HepG2 (cell line): ENCODE results near the gene HCRT. TPM values are rescaled to one million over a fixed set of nuclear protein-coding genes. Genes with fewer than 3 reads are reported as not detected.
A peak's percentile ranks its signal among the peaks of the same experiment; 100 is the strongest.

Source experiments
- DDIT3 ChIP-seq: sonication (generic); formaldehyde crosslinking; IDR thresholded peaks from 2 replicates; pipeline ENCODE4 v1.4.0; 2020; ENCODE audit warnings: mild to moderate bottlenecking, missing genetic modification reagents
- EP300 ChIP-seq, 3 experiments: sonication (generic) in 1 of 3; formaldehyde crosslinking in 1 of 3; IDR thresholded peaks; 2 replicates each; pipeline versions ENCODE4 v1.5.1 to v1.6.1; 2011 to 2020; ENCODE audit warnings: low read depth in 2 of 3, low read length in 2 of 3, borderline replicate concordance in 1 of 3, improper control_type of control experiment in 1 of 3, mild to moderate bottlenecking in 1 of 3, missing genetic modification reagents in 1 of 3, moderate library complexity in 1 of 3
- HOXA5 ChIP-seq: sonication (generic); formaldehyde crosslinking; IDR thresholded peaks from 2 replicates; pipeline ENCODE4 v1.4.0; 2020; ENCODE audit warnings: missing genetic modification reagents
- MAF1 ChIP-seq: sonication (generic); formaldehyde crosslinking; IDR thresholded peaks from 2 replicates; pipeline ENCODE4 v1.5.0; 2020; ENCODE audit warnings: missing genetic modification reagents, borderline replicate concordance
- MED13 ChIP-seq: sonication (generic); formaldehyde crosslinking; IDR thresholded peaks from 2 replicates; pipeline ENCODE4 v1.5.0; 2020; ENCODE audit warnings: missing genetic modification reagents
- RAD21 ChIP-seq: fragments of 450-650 bp; formaldehyde crosslinking; IDR thresholded peaks from 2 replicates; pipeline ENCODE4 v1.5.0; 2020; ENCODE audit warnings: mild to moderate bottlenecking
- SMC3 ChIP-seq: IDR thresholded peaks from 2 replicates; pipeline ENCODE4 v1.6.1; 2011; ENCODE audit warnings: low read length, improper control_type of control experiment
- SRSF4 ChIP-seq: fragments of 200-400 bp; formaldehyde crosslinking; IDR thresholded peaks from one replicate; pipeline ENCODE4 v1.6.1; 2018; ENCODE audit warnings: mild to moderate bottlenecking, low read depth, low read length, moderate library complexity; ENCODE audit not compliant: poor library complexity, severe bottlenecking
- TBX3 ChIP-seq: fragments of 450-650 bp; IDR thresholded peaks from 2 replicates; pipeline ENCODE4 v1.6.1; 2017; ENCODE audit warnings: antibody characterized with exemption, mild to moderate bottlenecking, inconsistent platforms, borderline replicate concordance
- THAP9 ChIP-seq: sonication (generic); formaldehyde crosslinking; IDR thresholded peaks from 2 replicates; pipeline ENCODE4; 2020; ENCODE audit warnings: missing genetic modification reagents, mild to moderate bottlenecking, borderline replicate concordance
- TMF1 ChIP-seq: sonication (generic); formaldehyde crosslinking; IDR thresholded peaks from 2 replicates; pipeline ENCODE4 v1.8.1; 2022; ENCODE audit warnings: low read depth, missing genetic modification reagents
- USF2 ChIP-seq, 2 experiments: sonication (generic) in 1 of 2; formaldehyde crosslinking in 1 of 2; IDR thresholded peaks; 2 replicates each; pipeline versions ENCODE4 v1.5.1 to v1.6.1; 2011 to 2020; ENCODE audit warnings: borderline replicate concordance in 1 of 2, low read depth in 1 of 2, low read length in 1 of 2, mild to moderate bottlenecking in 1 of 2, missing genetic modification reagents in 1 of 2, moderate library complexity in 1 of 2
- ZBTB25 ChIP-seq: IDR thresholded peaks from 2 replicates; pipeline ENCODE4 v1.6.1; 2018; ENCODE audit warnings: missing genetic modification reagents
- ZNF274 ChIP-seq: sonication (generic); formaldehyde crosslinking; IDR thresholded peaks from 2 replicates; pipeline ENCODE4 v1.5.1; 2020; ENCODE audit warnings: mild to moderate bottlenecking, missing genetic modification reagents
- ZNF709 ChIP-seq: sonication (generic); formaldehyde crosslinking; IDR thresholded peaks from 2 replicates; pipeline ENCODE4 v1.5.0; 2020; ENCODE audit warnings: mild to moderate bottlenecking, missing genetic modification reagents
- ZNF841 ChIP-seq: sonication (generic); formaldehyde crosslinking; IDR thresholded peaks from 2 replicates; pipeline ENCODE4 v1.8.1; 2023; ENCODE audit warnings: missing genetic modification reagents, borderline replicate concordance
- polyA plus RNA-seq, 8 experiments: library from polyadenylated mRNA; depleted of rRNA in 3 of 8; stranded (reverse) in 7 of 8; unstranded in 1 of 8; fragments of >200 nt; fragmentation: Illumina TruSeq in 4 of 8; extraction: Trizol in 4 of 8; gene quantifications; 2 replicates each; pipeline versions ENCODE4 v1.2.1 to v1.2.3, GENCODE V29; 2011 to 2016; ENCODE audit warnings: low read depth in 4 of 8, missing spikeins in 1 of 8, mixed read lengths in 1 of 8; ENCODE audit not compliant: insufficient read depth in 1 of 8
- total RNA-seq, 5 experiments: library from RNA; depleted of rRNA; stranded (reverse); fragments of >200 nt; fragmentation: Illumina TruSeq; extraction: Trizol; gene quantifications; 2 replicates each; pipeline ENCODE4 v1.2.3, GENCODE V29; 2016; ENCODE audit warnings: low read depth in 1 of 5

The HCRT gene
- total and polyA plus RNA-seq, 2 of the 13 experiments (the other 11 are each of a cell fraction or from before 2014, with no cell fraction given), result not detected

- TF ChIP-seq DDIT3 (CRISPR knock-in tag) (no peak), SRSF4 (no peak), MED13 (CRISPR knock-in tag) (no peak), TBX3 (no peak), ZNF709 (CRISPR knock-in tag) (peak; percentile 63; the same call in 1 of the 2 replicates), ZNF841 (no peak), RAD21 (no peak), THAP9 (CRISPR knock-in tag) (no peak), HOXA5 (CRISPR knock-in tag) (no peak), TMF1 (CRISPR knock-in tag) (no peak), USF2 (IDR thresholded peaks at IDR 0.05; ENCODE audit: low read depth, low read length) (no peak), USF2 (CRISPR knock-in tag; IDR thresholded peaks at IDR 0.05; ENCODE audit: borderline replicate concordance) (no peak), EP300 (IDR thresholded peaks at IDR 0.05; ENCODE audit: low read depth in 2 of 2, low read length in 2 of 2) (peak in 1 of 2 experiments; percentile 27; a peak in 1 of 4 replicates), EP300 (CRISPR knock-in tag; IDR thresholded peaks at IDR 0.05; ENCODE audit: borderline replicate concordance) (no peak), ZNF274 (CRISPR knock-in tag) (no peak), SMC3 (no peak; the same call in 1 of the 2 replicates), MAF1 (no peak), ZBTB25 (no peak)
These were observed 49.3 kb downstream of the HCRT start (continued) for GRCh38 chr17:42135664-42136653.
